ENCODE measurements around the gene ABCC11. TPM values are rescaled to one million over a fixed set of nuclear protein-coding genes. Genes with fewer than 3 reads are reported as not detected.
A peak's percentile ranks its signal among the peaks of the same experiment; 100 is the strongest.

Gene ABCC11
- total and polyA plus RNA-seq, 2 donors = 0.14 to 0.23 TPM

DNA sequence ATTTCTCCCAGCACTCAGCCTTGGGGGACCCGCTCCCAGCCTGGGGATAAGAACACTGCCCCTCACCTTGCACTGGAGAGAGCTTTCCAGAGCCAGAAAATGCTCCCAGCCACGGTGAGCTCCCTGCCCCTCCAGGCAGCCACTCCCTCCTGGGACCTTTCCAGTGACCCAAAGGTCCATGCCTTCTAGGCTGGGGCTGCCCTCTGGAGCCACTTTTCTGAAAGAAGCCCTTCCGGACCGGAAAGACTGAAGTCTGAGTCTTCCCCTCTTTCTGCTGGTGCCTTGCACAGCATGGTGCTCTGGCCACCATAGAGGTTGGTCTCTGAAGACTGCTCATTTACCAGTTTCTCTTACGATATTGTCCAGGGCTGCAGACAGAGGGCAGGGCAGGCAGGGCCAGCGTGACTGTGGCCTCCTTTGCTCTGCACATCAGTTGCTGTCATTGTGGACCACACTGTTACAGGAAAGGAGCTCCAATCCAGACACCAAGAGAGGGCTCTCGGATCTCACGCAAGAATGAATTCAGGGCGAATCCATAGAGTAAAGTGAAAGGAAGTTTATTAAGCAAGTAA, 84.4 kb downstream of the ABCC11 start:
- no peaks in the 10 kb centered on the region for H3K36me3 ChIP-seq (ENCODE audit: control insufficient read depth in 2 of 2, insufficient read depth in 2 of 2, low read length in 1 of 2)
- WGBS = 86% methylated on average over 9 of the region's 9 CpGs
- no peak overlapping the region for H3K27ac ChIP-seq (ENCODE audit: low read depth in 1 of 2, low read length in 1 of 2)
- no peaks in the 10 kb centered on the region for H3K9me3 ChIP-seq (ENCODE audit: control insufficient read depth in 2 of 2, insufficient read depth in 1 of 2, low read length in 1 of 2)
- DNase-seq (ENCODE audit: low read depth in 6 of 9, low spot score in 9 of 9) = no peak
- H3K27me3 ChIP-seq (ENCODE audit: control insufficient read depth in 2 of 2, insufficient read depth in 1 of 2, low read length in 1 of 2) = no peaks in the 10 kb centered on the region
- H3K4me1 ChIP-seq (ENCODE audit: control insufficient read depth in 2 of 2, insufficient read depth in 2 of 2, low read length in 2 of 2) = no peaks in the 10 kb centered on the region
- H3K4me3 ChIP-seq (ENCODE audit: low read length in 2 of 2) = no peak overlapping the region

DNA sequence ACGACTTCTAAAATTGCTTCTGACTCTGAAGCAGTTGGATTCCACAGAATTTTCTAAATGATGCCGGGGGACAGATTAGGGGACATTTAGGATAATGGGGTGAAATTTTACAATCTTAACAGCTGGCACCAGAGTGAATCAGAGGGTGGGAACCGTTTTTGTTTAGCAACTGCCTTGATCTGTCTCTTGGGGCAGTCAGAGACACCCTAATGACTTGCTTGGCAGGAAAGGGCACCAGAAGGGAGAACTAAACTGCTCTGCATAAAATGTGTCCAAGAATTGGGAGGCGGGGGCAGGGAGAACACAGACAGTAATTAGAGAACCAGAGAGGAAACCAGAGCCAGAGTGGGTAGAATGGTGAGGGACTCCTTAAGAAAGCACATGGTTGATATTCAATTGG, 85.4 kb downstream of the ABCC11 start:
- WGBS = 87% methylated on average over 4 of the region's 4 CpGs
- Histone ChIP-seq H3K36me3 (ENCODE audit: control insufficient read depth in 2 of 2, insufficient read depth in 2 of 2, low read length in 1 of 2) (no peaks in the 10 kb centered on the region), H3K27ac (ENCODE audit: low read depth in 1 of 2, low read length in 1 of 2) (no peak overlapping the region), H3K27me3 (ENCODE audit: control insufficient read depth in 2 of 2, insufficient read depth in 1 of 2, low read length in 1 of 2) (no peaks in the 10 kb centered on the region), H3K4me3 (ENCODE audit: low read length in 2 of 2) (no peak overlapping the region), H3K4me1 (ENCODE audit: control insufficient read depth in 2 of 2, insufficient read depth in 2 of 2, low read length in 2 of 2) (no peaks in the 10 kb centered on the region), H3K9me3 (ENCODE audit: control insufficient read depth in 2 of 2, insufficient read depth in 1 of 2, low read length in 1 of 2) (no peaks in the 10 kb centered on the region)
- no peak for DNase-seq (ENCODE audit: low read depth in 6 of 9, low spot score in 9 of 9)

DNA sequence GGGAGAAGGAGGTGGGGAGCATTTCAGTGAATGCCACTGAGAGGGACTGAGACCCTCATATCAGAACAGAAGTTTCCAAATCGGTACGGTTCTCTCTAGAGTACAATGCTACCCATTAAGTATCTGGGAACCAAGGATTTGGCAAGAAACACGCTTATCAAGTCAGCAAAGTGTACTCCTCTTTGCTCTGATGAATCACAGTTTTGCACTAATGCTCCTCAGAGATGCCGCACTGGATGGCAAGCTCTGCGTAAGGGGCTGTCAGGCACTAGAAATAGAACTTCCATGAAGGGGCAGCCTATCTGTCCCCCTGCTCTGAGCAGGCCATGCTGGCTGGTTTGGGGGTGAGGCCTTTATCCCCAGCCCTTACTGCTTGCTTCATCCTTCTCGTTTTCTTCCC, 86.8 kb downstream of the ABCC11 start:
- Histone ChIP-seq H3K36me3 (ENCODE audit: control insufficient read depth in 2 of 2, insufficient read depth in 2 of 2, low read length in 1 of 2) (no peaks in the 10 kb centered on the region), H3K27me3 (ENCODE audit: control insufficient read depth in 2 of 2, insufficient read depth in 1 of 2, low read length in 1 of 2) (peaks cover 0 to 2% of the 10 kb centered on the region in 2 donors), H3K4me3 (ENCODE audit: low read length in 2 of 2) (no peak overlapping the region), H3K4me1 (ENCODE audit: control insufficient read depth in 2 of 2, insufficient read depth in 2 of 2, low read length in 2 of 2) (peaks cover 0 to 3% of the 10 kb centered on the region in 2 donors), H3K27ac (ENCODE audit: low read depth in 1 of 2, low read length in 1 of 2) (no peak overlapping the region), H3K9me3 (ENCODE audit: control insufficient read depth in 2 of 2, insufficient read depth in 1 of 2, low read length in 1 of 2) (no peaks in the 10 kb centered on the region)
- WGBS = 96% methylated on average over 6 of the region's 6 CpGs
- no peak for DNase-seq (ENCODE audit: low read depth in 6 of 9, low spot score in 9 of 9)

DNA sequence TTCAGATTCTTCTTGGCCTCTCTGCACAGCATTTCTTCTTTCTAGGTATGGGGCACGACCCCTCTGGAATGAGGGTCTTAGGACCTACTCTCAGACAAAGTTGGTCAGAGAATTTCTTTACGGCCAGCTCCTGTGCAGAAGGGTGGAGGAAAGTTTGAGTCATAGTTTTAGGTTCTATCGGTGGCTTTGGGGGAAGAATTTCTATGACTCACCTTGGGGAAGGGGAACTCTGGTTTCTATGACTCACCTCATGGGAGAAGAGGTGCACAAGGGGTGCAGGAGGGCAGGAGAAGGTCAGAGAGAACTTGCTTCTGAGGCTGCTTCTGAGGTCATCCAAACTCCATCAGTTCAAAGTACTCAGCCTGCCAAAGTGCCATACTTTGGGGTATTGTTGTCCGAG, 89.0 kb downstream of the ABCC11 start:
- Histone ChIP-seq H3K36me3 (ENCODE audit: control insufficient read depth in 2 of 2, insufficient read depth in 2 of 2, low read length in 1 of 2) (no peaks in the 10 kb centered on the region), H3K9me3 (ENCODE audit: control insufficient read depth in 2 of 2, insufficient read depth in 1 of 2, low read length in 1 of 2) (no peaks in the 10 kb centered on the region), H3K27ac (ENCODE audit: low read depth in 1 of 2, low read length in 1 of 2) (no peak overlapping the region), H3K4me1 (ENCODE audit: control insufficient read depth in 2 of 2, insufficient read depth in 2 of 2, low read length in 2 of 2) (peaks cover 0 to 3% of the 10 kb centered on the region in 2 donors), H3K4me3 (ENCODE audit: low read length in 2 of 2) (no peak overlapping the region), H3K27me3 (ENCODE audit: control insufficient read depth in 2 of 2, insufficient read depth in 1 of 2, low read length in 1 of 2) (peaks cover 0 to 2% of the 10 kb centered on the region in 2 donors)
- WGBS = 77% methylated on average over 4 of the region's 4 CpGs
- no peak for DNase-seq (ENCODE audit: low read depth in 6 of 9, low spot score in 9 of 9)

DNA sequence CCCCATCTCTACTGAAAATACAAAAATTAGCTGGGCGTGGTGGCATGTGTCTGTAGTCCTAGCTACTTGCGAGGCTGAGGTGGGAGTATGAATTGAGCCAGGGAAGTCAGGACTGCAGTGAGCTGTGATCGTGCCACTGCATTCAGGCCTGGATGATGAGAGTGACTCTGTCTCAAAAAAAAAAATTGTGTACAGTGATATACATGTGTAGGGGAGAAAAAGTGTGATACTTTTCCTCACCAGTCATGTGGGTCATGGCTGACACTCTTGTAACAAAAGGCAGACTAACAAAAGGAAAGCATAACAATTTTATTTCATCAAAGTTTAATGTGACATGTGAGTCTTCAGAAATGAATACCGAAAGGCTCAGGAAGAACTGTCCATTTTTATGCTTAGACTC, 89.5 kb downstream of the ABCC11 start:
- DNase-seq (ENCODE audit: low read depth in 6 of 9, low spot score in 9 of 9) = no peak
- H3K9me3 ChIP-seq (ENCODE audit: control insufficient read depth in 2 of 2, insufficient read depth in 1 of 2, low read length in 1 of 2) = no peaks in the 10 kb centered on the region
- H3K27ac ChIP-seq (ENCODE audit: low read depth in 1 of 2, low read length in 1 of 2) = no peak overlapping the region
- 93% methylated on average over 4 of the region's 4 CpGs for WGBS
- peaks cover 0 to 2% of the 10 kb centered on the region in 2 donors for H3K27me3 ChIP-seq (ENCODE audit: control insufficient read depth in 2 of 2, insufficient read depth in 1 of 2, low read length in 1 of 2)
- no peak overlapping the region for H3K4me3 ChIP-seq (ENCODE audit: low read length in 2 of 2)
- no peaks in the 10 kb centered on the region for H3K36me3 ChIP-seq (ENCODE audit: control insufficient read depth in 2 of 2, insufficient read depth in 2 of 2, low read length in 1 of 2)
- peaks cover 0 to 3% of the 10 kb centered on the region in 2 donors for H3K4me1 ChIP-seq (ENCODE audit: control insufficient read depth in 2 of 2, insufficient read depth in 2 of 2, low read length in 2 of 2)

DNA sequence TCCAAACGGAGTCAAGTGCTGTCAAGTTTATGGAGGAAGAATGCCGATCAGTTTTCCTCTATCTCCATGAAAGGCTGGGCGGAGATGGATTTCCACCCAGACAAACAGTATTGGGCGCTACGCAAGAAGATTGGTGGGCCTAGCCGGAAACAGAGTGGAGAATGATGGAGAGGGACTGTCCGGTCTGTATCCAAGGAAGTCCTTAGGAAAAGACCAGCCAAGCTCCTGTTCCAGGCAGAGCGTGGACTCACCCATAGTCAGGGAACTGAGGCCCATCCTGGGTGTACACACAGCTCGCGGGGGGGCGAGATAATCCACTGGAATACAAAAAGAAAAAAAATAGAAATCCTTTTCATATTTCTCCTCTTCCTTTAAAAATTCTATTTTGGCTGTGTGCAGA, 90.0 kb downstream of the ABCC11 start:
- Histone ChIP-seq H3K4me1 (ENCODE audit: control insufficient read depth in 2 of 2, insufficient read depth in 2 of 2, low read length in 2 of 2) (peaks cover 0 to 3% of the 10 kb centered on the region in 2 donors), H3K4me3 (ENCODE audit: low read length in 2 of 2) (no peak overlapping the region), H3K36me3 (ENCODE audit: control insufficient read depth in 2 of 2, insufficient read depth in 2 of 2, low read length in 1 of 2) (no peaks in the 10 kb centered on the region), H3K9me3 (ENCODE audit: control insufficient read depth in 2 of 2, insufficient read depth in 1 of 2, low read length in 1 of 2) (no peaks in the 10 kb centered on the region), H3K27me3 (ENCODE audit: control insufficient read depth in 2 of 2, insufficient read depth in 1 of 2, low read length in 1 of 2) (peaks cover 0 to 2% of the 10 kb centered on the region in 2 donors), H3K27ac (ENCODE audit: low read depth in 1 of 2, low read length in 1 of 2) (no peak overlapping the region)
- DNase-seq (ENCODE audit: low read depth in 6 of 9, low spot score in 9 of 9) = no peak
- 93% methylated on average over 11 of the region's 11 CpGs for WGBS

DNA sequence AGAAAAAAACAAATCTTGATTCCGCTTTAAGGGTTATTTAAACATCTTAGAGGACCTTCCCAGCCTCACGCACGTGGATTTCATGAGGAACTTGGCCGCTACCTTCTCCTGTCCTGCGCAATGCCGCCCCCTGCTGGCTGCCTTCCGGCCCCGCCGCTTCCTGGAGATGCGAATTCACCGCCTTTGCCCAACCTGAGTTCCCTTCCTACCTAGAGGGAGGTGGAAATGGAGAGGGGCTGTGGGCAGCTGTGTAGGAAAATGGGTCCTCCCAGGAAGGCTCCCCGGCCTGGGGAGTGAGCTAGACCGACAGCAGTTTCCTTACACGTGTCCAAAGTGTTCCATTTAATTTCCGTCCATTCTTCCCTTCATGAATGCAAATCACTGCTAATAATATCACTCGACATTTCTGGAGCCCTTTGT, 90.5 kb downstream of the ABCC11 start:
- Histone ChIP-seq H3K36me3 (ENCODE audit: control insufficient read depth in 2 of 2, insufficient read depth in 2 of 2, low read length in 1 of 2) (no peaks in the 10 kb centered on the region), H3K9me3 (ENCODE audit: control insufficient read depth in 2 of 2, insufficient read depth in 1 of 2, low read length in 1 of 2) (no peaks in the 10 kb centered on the region), H3K27me3 (ENCODE audit: control insufficient read depth in 2 of 2, insufficient read depth in 1 of 2, low read length in 1 of 2) (peaks cover 0 to 2% of the 10 kb centered on the region in 2 donors), H3K4me3 (ENCODE audit: low read length in 2 of 2) (no peak overlapping the region), H3K4me1 (ENCODE audit: control insufficient read depth in 2 of 2, insufficient read depth in 2 of 2, low read length in 2 of 2) (peaks cover 0 to 3% of the 10 kb centered on the region in 2 donors), H3K27ac (ENCODE audit: low read depth in 1 of 2, low read length in 1 of 2) (no peak overlapping the region)
- 13% methylated on average over 16 of the region's 16 CpGs for WGBS
- peak; percentile 30 to 71 (median 41) for DNase-seq (ENCODE audit: low read depth in 6 of 9, low spot score in 9 of 9)

DNA sequence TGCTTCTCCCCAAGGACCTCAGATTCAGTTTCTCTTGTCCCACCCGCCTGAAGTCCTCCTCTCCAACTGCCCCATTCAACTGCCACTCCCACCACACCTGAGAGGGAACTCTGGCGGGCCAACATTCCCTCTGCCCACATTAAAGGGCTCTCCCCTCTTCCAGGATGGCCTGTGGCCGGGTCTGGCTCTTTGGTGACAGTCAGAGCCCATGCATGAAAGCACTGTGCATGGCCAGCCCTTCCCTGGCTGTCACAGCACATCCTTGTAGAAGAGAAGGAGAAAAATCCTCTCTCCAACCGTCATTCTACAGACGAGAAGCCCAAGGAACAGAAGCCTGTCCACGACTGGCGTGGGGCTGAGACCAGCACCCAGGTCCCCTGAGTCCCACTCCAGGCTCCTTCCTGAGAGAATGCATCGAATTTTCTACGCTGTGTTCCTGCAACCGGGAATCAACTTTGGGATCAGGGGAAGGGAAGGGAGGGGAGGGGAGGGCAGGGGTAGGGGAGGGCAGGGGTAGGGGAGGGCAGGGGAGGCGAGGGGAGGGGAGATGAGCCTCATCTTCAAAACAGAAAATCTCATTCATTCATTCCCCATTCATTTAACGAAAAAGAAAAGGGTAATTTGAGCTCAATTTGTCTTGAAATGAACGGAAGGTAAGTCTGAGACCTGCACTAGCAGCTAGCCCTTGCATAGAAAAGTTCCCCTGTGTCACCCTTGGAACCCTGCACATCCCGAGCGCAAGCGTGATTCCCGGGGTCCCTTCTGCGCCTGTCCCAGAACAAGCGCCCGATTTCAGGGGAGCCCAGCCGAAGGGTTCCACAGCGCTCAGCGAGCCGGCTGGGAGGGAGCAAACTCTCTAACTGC, 91.2 kb downstream of the ABCC11 start, which contains the start of gene ABCC12:
ABCC12 (minus strand) TSS at position 68 of the 864 bp plus-strand sequence. CDS start 9,569 bp downstream, outside the sequence.
- H3K27me3 ChIP-seq (ENCODE audit: control insufficient read depth in 2 of 2, insufficient read depth in 1 of 2, low read length in 1 of 2) = peaks cover 0 to 2% of the 10 kb centered on the region in 2 donors
- no peak for DNase-seq (ENCODE audit: low read depth in 6 of 9, low spot score in 9 of 9)
- H3K36me3 ChIP-seq (ENCODE audit: control insufficient read depth in 2 of 2, insufficient read depth in 2 of 2, low read length in 1 of 2) = no peaks in the 10 kb centered on the region
- peaks cover 0 to 3% of the 10 kb centered on the region in 2 donors for H3K4me1 ChIP-seq (ENCODE audit: control insufficient read depth in 2 of 2, insufficient read depth in 2 of 2, low read length in 2 of 2)
- H3K9me3 ChIP-seq (ENCODE audit: control insufficient read depth in 2 of 2, insufficient read depth in 1 of 2, low read length in 1 of 2) = no peaks in the 10 kb centered on the region
- 66% methylated on average over 24 of the region's 24 CpGs for WGBS
- no peak within 1 kb of the TSS for H3K27ac ChIP-seq (ENCODE audit: low read depth in 1 of 2, low read length in 1 of 2)
- no peak within 1 kb of the TSS for H3K4me3 ChIP-seq (ENCODE audit: low read length in 2 of 2)

DNA sequence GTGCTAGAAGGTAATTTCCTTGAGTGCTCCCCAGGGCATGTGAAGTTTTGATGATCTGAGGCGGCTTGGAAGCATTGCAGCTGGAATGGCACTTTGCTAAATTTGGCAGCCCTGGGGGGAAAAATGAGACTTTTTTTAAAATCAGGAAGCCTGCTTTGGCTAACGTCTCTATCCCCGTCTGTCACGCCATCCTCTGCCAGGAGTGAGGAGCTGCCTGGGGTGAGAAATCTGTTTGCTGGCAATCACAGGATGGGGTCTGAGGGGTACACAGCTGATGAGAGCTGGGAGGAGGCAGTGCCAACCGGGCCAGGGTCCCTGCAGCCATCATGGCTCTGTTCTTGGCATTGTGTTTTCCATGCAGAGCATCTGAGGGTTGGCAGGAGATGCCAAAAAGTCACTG, 93.6 kb downstream of the ABCC11 start:
- no peak overlapping the region for H3K4me3 ChIP-seq (ENCODE audit: low read length in 2 of 2)
- peaks cover 0 to 2% of the 10 kb centered on the region in 2 donors for H3K27me3 ChIP-seq (ENCODE audit: control insufficient read depth in 2 of 2, insufficient read depth in 1 of 2, low read length in 1 of 2)
- H3K4me1 ChIP-seq (ENCODE audit: control insufficient read depth in 2 of 2, insufficient read depth in 2 of 2, low read length in 2 of 2) = peaks cover 0 to 3% of the 10 kb centered on the region in 2 donors
- no peaks in the 10 kb centered on the region for H3K9me3 ChIP-seq (ENCODE audit: control insufficient read depth in 2 of 2, insufficient read depth in 1 of 2, low read length in 1 of 2)
- WGBS = 86% methylated on average over 5 of the region's 5 CpGs
- no peak overlapping the region for H3K27ac ChIP-seq (ENCODE audit: low read depth in 1 of 2, low read length in 1 of 2)
- no peak for DNase-seq (ENCODE audit: low read depth in 6 of 9, low spot score in 9 of 9)
- H3K36me3 ChIP-seq (ENCODE audit: control insufficient read depth in 2 of 2, insufficient read depth in 2 of 2, low read length in 1 of 2) = no peaks in the 10 kb centered on the region
